ENCODE data around the gene MTCL1.

GRCh38 chr18:8771930-8772329 is 66.6 kb downstream of the MTCL1 start:
- TF ChIP-seq, protein P1, sequence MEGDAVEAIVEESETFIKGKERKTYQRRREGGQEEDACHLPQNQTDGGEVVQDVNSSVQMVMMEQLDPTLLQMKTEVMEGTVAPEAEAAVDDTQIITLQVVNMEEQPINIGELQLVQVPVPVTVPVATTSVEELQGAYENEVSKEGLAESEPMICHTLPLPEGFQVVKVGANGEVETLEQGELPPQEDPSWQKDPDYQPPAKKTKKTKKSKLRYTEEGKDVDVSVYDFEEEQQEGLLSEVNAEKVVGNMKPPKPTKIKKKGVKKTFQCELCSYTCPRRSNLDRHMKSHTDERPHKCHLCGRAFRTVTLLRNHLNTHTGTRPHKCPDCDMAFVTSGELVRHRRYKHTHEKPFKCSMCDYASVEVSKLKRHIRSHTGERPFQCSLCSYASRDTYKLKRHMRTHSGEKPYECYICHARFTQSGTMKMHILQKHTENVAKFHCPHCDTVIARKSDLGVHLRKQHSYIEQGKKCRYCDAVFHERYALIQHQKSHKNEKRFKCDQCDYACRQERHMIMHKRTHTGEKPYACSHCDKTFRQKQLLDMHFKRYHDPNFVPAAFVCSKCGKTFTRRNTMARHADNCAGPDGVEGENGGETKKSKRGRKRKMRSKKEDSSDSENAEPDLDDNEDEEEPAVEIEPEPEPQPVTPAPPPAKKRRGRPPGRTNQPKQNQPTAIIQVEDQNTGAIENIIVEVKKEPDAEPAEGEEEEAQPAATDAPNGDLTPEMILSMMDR (IDR thresholded peaks at IDR 0.05), result no peak
- no peak for TF ChIP-seq POLR2AphosphoS5 (IDR thresholded peaks at IDR 0.05)
